Glomerular endothelial cell (primary cell): ENCODE data around the gene MPIG6B. TPM values are rescaled to one million over a fixed set of nuclear protein-coding genes. Genes with fewer than 3 reads are reported as not detected.
A peak's percentile ranks its signal among the peaks of the same experiment; 100 is the strongest.

Experiments used
- DNase-seq: peaks from one replicate; pipeline ENCODE4 v3.0.0-alpha.2; 2011; ENCODE audit warnings: low read depth, low spot score; ENCODE audit errors: extremely low read depth
- total RNA-seq: library from RNA; depleted of rRNA; stranded (reverse); fragments of >200 nt; gene quantifications from 2 replicates; pipeline ENCODE4 v1.2.3, GENCODE V29; 2015

Gene MPIG6B
- total RNA-seq, 1 donor from 2014 or later, result not detected

- no peak for DNase-seq
These were observed 2.9 kb upstream of the MPIG6B start for GRCh38 chr6:31720196-31720770.

DNA sequence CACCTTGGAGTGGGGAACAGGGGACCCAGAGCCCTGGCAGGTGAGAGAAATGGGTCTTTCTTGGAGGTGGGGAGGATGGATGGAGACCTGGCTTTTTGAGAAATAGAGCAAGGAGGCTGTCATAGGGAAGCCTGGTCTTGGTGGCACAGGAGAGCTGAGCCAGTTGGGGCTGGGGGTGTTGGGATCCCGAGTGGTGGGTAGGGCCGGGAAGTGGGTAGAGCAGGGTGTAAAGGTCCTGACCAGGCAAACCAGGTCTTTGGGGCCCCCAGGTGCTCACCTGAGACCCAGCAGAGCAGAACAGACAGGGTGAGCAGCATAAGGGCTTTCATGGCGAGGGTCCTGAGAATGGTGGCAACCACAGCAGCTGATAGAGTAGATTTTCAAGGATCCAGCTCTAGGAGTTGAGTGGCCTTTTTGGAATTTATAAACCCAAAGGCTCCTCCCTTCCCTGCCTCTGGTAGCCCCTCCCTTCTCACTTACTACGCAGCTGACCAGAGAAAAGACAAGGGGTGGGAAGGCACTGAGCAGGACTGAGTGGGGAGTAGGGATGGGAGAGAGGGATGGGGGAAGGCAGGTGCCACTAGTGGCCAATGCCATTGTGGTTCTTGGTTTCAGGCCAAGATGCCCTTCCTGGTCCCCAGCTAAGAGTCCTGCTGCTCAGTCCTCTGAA, 1.7 kb upstream of the MPIG6B start, which contains the start of gene LY6G6C:
Gene LY6G6C (minus strand): TSS at position 396 of the 670 bp plus-strand sequence. CDS start 67 bp downstream, at position 329.
- DNase-seq, result no peak

- DNase-seq, result no peak
These were observed 1.0 kb upstream of the MPIG6B start for GRCh38 chr6:31722173-31722572.

DNA sequence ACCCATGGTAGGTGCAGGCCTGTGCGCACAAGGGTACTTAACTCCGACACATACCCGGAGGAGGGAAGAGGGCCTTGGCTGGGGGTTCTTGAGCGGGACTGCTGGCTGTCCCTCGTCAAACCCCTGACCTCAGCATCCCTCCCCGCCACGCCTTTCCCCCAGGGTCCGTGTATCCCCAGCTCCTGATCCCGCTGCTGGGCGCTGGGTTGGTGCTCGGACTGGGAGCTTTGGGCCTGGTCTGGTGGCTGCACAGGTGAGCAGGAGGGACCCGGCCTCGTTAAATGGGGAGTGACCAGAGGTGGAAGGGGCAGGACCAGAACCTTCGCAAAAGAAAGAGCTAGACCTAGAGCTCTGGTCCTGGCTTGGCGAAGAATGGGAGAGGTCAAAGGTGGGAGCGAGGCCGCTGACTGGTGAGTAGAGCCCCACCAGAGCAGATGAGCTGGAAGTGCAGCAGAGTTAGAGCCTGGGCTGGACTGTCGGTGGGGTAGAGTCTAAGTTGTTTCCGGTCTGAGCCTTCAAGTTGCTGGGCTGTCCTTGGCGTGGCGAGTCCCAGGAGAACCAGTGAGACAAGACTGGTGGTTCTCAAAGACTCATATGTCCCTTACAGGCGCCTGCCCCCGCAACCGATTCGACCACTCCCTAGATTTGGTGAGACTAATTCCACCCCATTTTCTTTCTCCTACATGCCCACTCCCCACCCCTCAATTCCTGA, 963 bp downstream of the MPIG6B start:
- DNase-seq, result no peak

- no peak for DNase-seq
These were observed 2.6 kb downstream of the MPIG6B start for GRCh38 chr6:31725502-31726350.

GRCh38 chr6:31727034-31727716, 4.0 kb downstream of the MPIG6B start:
- DNase-seq, result no peak

- DNase-seq, result no peak
These were observed 4.8 kb downstream of the MPIG6B start for GRCh38 chr6:31727717-31728671.

GRCh38 chr6:31728767-31729514, 5.8 kb downstream of the MPIG6B start, which contains the start of gene DDAH2:
TSS of gene DDAH2 (minus strand) at chr6:31729299. CDS start at chr6:31729161, 138 bp downstream.
- no peak for DNase-seq

- peak; percentile 62 for DNase-seq
These were observed 6.4 kb downstream of the MPIG6B start for GRCh38 chr6:31729515-31729978.

DNA sequence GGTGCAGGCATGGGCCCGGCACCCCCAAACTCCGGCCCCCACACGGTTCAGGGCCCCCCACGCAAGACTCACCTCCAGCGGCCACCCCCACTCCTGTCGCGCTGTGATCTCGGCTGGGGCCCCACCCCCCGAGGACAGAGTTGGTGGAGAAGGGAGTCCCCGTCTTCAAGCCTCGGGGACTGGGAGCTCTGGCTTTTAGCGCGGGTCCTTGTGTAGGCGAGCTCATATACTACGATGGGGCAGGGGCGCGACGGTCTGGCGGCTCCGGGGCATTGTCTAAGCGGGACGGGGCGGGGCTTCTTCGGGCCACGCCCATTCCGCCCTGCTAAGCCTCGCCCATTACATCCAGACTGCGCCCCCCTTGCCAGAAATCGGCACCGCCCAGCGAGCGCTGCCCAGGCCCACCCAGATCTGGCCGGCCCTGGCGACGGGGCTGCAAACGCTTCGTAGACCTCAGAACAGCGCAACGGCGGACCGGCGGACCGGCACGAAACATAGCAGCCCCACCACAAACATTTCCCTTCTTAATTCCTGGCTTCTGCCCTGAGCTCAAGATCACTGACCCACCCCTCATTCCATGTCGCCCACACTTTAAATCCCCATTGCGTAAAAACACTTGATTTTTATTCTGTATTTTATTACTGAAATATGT, 6.9 kb downstream of the MPIG6B start:
- DNase-seq, result no peak

GRCh38 chr6:31730631-31731086, 7.5 kb downstream of the MPIG6B start:
- DNase-seq, result no peak

GRCh38 chr6:31732029-31732428, 8.9 kb downstream of the MPIG6B start:
- no peak for DNase-seq

GRCh38 chr6:31733734-31734133, 10.6 kb downstream of the MPIG6B start:
- no peak for DNase-seq

DNA sequence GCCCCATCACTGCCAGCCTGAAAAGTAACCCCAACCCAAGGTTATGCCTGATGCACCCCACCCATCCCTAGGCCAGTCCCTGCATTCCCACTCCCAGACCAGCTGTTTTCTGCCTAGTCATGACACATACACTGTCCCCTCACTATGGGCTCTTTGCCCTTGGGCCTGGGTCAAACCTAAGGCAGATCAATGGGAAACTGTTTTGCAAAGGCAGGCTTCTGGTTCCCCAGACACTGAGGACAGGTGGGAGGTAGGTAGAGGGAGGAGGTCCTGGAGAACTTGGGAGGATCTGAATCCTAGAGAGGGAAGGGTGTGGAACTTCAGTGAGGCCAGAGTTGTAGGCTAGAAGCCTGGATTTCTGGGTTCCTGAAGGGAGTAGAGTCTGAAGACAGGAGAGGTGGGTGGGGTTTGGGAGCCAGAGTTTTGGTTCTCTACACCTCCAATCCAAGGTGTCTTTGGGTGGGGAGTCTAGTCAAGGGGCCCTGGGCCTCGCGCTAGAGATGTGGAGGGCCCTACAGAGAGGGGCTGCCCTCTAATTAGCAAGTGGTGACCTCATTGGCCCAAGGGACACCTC, 11.2 kb downstream of the MPIG6B start:
- DNase-seq, result no peak

DNA sequence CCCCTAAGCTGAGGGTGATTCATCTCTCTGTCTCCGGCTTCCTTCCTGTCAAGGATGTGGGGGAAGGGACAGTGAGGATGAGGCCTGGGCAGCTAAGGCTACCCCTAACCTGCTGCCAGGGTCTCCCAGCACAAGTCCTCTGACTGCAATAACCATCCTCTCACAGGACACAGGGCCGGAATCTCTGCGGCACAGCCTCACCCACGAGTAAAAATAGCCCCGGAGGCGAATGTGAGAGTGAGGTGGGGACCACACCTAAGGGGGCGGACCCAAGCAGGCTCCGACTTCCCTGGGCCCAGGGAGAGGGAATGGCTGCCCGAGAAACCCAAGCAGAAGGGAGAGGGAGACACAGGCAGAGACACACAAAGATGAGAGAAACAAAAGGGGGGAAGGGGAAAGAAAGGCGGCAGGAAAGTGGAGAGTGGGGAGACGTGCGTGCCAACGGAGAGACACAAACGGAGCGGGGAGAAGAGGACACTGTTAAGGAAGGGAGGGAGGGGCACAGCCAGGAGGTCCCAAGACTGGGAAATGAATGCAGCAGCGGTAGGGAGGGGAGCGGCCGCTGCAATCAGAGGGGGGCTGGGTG, 11.7 kb downstream of the MPIG6B start:
- DNase-seq, result no peak

- DNase-seq, result no peak
These were observed 13.0 kb downstream of the MPIG6B start, which contains the start of gene CLIC1 for GRCh38 chr6:31736021-31736767. TSS of gene CLIC1 (minus strand) at chr6:31736530. CDS start at chr6:31736300, 230 bp downstream.
